Progenitor cell of endocrine pancreas (in vitro differentiated cells): ENCODE measurements around the gene ALPK3. TPM values are rescaled to one million over a fixed set of nuclear protein-coding genes. Genes with fewer than 3 reads are reported as not detected.

Experiments used
- DNase-seq: peaks from one replicate; pipeline ENCODE4 v3.0.0; 2021; ENCODE audit warnings: low spot score; ENCODE audit not compliant: unreplicated experiment
- H3K27ac Mint-ChIP-seq: 2 replicates; pipeline ENCODE4 v1.8.0; 2021; ENCODE audit warnings: mild to moderate bottlenecking, moderate library complexity, mixed read lengths
- H3K27me3 Mint-ChIP-seq: 2 replicates; pipeline ENCODE4 v1.8.0; 2021; ENCODE audit warnings: mixed read lengths
- H3K36me3 Mint-ChIP-seq: 2 replicates; pipeline ENCODE4 v1.8.0; 2022; ENCODE audit warnings: mixed read lengths; ENCODE audit not compliant: insufficient read depth
- H3K4me1 Mint-ChIP-seq: 2 replicates; pipeline ENCODE4 v1.8.0; 2021; ENCODE audit warnings: low read depth, mixed read lengths
- H3K4me3 Mint-ChIP-seq: 2 replicates; pipeline ENCODE4 v1.8.0; 2021; ENCODE audit warnings: low read depth, mild to moderate bottlenecking, moderate library complexity, mixed read lengths
- H3K9me3 Mint-ChIP-seq: 2 replicates; pipeline ENCODE4 v1.8.0; 2021; ENCODE audit warnings: low read depth, mixed read lengths
- CTCF ChIP-seq: fragments of 200-600 bp; sonication (generic); IDR thresholded peaks from one replicate; pipeline ENCODE4 v1.5.0; 2021; ENCODE audit warnings: antibody characterized with exemption, mild to moderate bottlenecking; ENCODE audit not compliant: unreplicated experiment
- total RNA-seq: library from RNA; stranded (reverse); gene quantifications from 2 replicates; pipeline ENCODE4 v1.2.1, GENCODE V29; 2021

The ALPK3 gene
- total RNA-seq, 1 donor from 2014 or later: 122 TPM

GRCh38 chr15:84913360-84913723 lies 96.2 kb downstream of the ALPK3 start:
- H3K4me3 Mint-ChIP-seq: no peak overlapping the region
- H3K27ac Mint-ChIP-seq: no peak overlapping the region
- no peak for TF ChIP-seq CTCF
- peaks cover 7% of the 10 kb centered on the region for H3K4me1 Mint-ChIP-seq
- H3K36me3 Mint-ChIP-seq: no peaks in the 10 kb centered on the region
- DNase-seq: no peak
- H3K27me3 Mint-ChIP-seq: peaks cover 7% of the 10 kb centered on the region
- H3K9me3 Mint-ChIP-seq: no peaks in the 10 kb centered on the region

- no peaks in the 10 kb centered on the region for H3K36me3 Mint-ChIP-seq
- no peak overlapping the region for H3K27ac Mint-ChIP-seq
- no peak for TF ChIP-seq CTCF
- peaks cover 5% of the 10 kb centered on the region for H3K4me1 Mint-ChIP-seq
- no peaks in the 10 kb centered on the region for H3K9me3 Mint-ChIP-seq
- peaks cover 7% of the 10 kb centered on the region for H3K27me3 Mint-ChIP-seq
- no peak for DNase-seq
- H3K4me3 Mint-ChIP-seq: no peak overlapping the region
These were observed 97.2 kb downstream of the ALPK3 start for GRCh38 chr15:84914351-84914750.

- peaks cover 7% of the 10 kb centered on the region for H3K27me3 Mint-ChIP-seq
- TF ChIP-seq CTCF: no peak
- H3K4me1 Mint-ChIP-seq: peaks cover 5% of the 10 kb centered on the region
- no peaks in the 10 kb centered on the region for H3K9me3 Mint-ChIP-seq
- DNase-seq: no peak
- no peak overlapping the region for H3K4me3 Mint-ChIP-seq
- H3K36me3 Mint-ChIP-seq: no peaks in the 10 kb centered on the region
- H3K27ac Mint-ChIP-seq: peak overlapping the region; percentile 63
These were observed 97.9 kb downstream of the ALPK3 start for GRCh38 chr15:84914909-84915605.

GRCh38 chr15:84915606-84915958 lies 98.4 kb downstream of the ALPK3 start:
- H3K9me3 Mint-ChIP-seq: no peaks in the 10 kb centered on the region
- no peak overlapping the region for H3K27ac Mint-ChIP-seq
- no peaks in the 10 kb centered on the region for H3K36me3 Mint-ChIP-seq
- peaks cover 5% of the 10 kb centered on the region for H3K4me1 Mint-ChIP-seq
- peaks cover 7% of the 10 kb centered on the region for H3K27me3 Mint-ChIP-seq
- H3K4me3 Mint-ChIP-seq: no peak overlapping the region
- DNase-seq: no peak
- TF ChIP-seq CTCF: no peak

GRCh38 chr15:84917452-84917851 lies 100.3 kb downstream of the ALPK3 start:
- H3K9me3 Mint-ChIP-seq: no peaks in the 10 kb centered on the region
- DNase-seq: no peak
- H3K36me3 Mint-ChIP-seq: no peaks in the 10 kb centered on the region
- no peak overlapping the region for H3K27ac Mint-ChIP-seq
- no peak overlapping the region for H3K4me3 Mint-ChIP-seq
- TF ChIP-seq CTCF: no peak
- peaks cover 9% of the 10 kb centered on the region for H3K27me3 Mint-ChIP-seq
- peaks cover 2% of the 10 kb centered on the region for H3K4me1 Mint-ChIP-seq
